ENCODE results near the gene PDK1. TPM values are rescaled to one million over a fixed set of nuclear protein-coding genes. Genes with fewer than 3 reads are reported as not detected.
A peak's percentile ranks its signal among the peaks of the same experiment; 100 is the strongest.

PDK1 gene
- total and polyA plus RNA-seq, 8 donors = 5.4 to 22.5 (median 12.1) TPM

GRCh38 chr2:172556284-172557033 is 569 bp downstream of the PDK1 start:
- DNase-seq (peak; percentile 55 to 92 (median 66)), ATAC-seq (peak; percentile 66)
- H3K9me3 ChIP-seq = no peaks in the 10 kb centered on the region
- H3K27me3 ChIP-seq = no peaks in the 10 kb centered on the region
- TF ChIP-seq, protein P1, sequence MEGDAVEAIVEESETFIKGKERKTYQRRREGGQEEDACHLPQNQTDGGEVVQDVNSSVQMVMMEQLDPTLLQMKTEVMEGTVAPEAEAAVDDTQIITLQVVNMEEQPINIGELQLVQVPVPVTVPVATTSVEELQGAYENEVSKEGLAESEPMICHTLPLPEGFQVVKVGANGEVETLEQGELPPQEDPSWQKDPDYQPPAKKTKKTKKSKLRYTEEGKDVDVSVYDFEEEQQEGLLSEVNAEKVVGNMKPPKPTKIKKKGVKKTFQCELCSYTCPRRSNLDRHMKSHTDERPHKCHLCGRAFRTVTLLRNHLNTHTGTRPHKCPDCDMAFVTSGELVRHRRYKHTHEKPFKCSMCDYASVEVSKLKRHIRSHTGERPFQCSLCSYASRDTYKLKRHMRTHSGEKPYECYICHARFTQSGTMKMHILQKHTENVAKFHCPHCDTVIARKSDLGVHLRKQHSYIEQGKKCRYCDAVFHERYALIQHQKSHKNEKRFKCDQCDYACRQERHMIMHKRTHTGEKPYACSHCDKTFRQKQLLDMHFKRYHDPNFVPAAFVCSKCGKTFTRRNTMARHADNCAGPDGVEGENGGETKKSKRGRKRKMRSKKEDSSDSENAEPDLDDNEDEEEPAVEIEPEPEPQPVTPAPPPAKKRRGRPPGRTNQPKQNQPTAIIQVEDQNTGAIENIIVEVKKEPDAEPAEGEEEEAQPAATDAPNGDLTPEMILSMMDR (IDR thresholded peaks at IDR 0.05) = no peak
- H3K36me3 ChIP-seq = peaks cover 0 to 15% of the 10 kb centered on the region in 2 donors
- peak overlapping the region; percentile 98 for H3K4me3 ChIP-seq
- peaks cover 0 to 24% of the 10 kb centered on the region in 2 donors for H3K4me1 ChIP-seq
- intact Hi-C loops (cut with DNase I) = no loop called here
- peak overlapping the region; percentile 91 to 94 for H3K27ac ChIP-seq

GRCh38 chr2:172558372-172558771 is 2.5 kb downstream of the PDK1 start:
- no peak for DNase-seq
- intact Hi-C loops (cut with DNase I) = no loop called here
- ATAC-seq = no peak
- H3K4me1 ChIP-seq = peaks cover 0 to 24% of the 10 kb centered on the region in 2 donors
- TF ChIP-seq, protein P1 (IDR thresholded peaks at IDR 0.05) = no peak
- no peaks in the 10 kb centered on the region for H3K27me3 ChIP-seq
- H3K27ac ChIP-seq = no peak overlapping the region
- no peaks in the 10 kb centered on the region for H3K9me3 ChIP-seq
- H3K4me3 ChIP-seq = no peak overlapping the region
- H3K36me3 ChIP-seq = peaks cover 0 to 15% of the 10 kb centered on the region in 2 donors

DNA sequence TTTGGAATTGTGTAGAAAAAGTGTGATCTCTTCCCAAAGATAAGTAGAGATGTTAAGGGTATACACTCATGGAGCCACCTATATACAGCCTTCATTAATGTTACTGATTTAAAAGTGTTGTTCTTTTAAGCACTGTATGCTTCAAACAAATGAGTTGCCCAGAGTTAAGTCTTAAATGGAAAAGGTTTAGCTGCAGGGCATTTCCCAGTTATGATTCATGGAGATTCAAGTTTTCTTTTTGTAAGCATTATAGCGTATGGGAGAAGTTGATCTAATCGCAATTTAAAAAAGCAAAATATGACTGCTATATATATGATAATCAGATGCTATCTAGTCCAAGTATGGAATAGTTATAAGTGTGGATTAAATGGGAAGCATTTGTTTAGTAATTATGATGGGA is 4.8 kb downstream of the PDK1 start:
- intact Hi-C loops (cut with DNase I) = no loop called here
- H3K4me3 ChIP-seq = no peak overlapping the region
- H3K4me1 ChIP-seq = peaks cover 0 to 15% of the 10 kb centered on the region in 2 donors
- H3K36me3 ChIP-seq = peaks cover 0 to 23% of the 10 kb centered on the region in 2 donors
- no peaks in the 10 kb centered on the region for H3K27me3 ChIP-seq
- DNase-seq (no peak), ATAC-seq (no peak)
- no peak overlapping the region for H3K27ac ChIP-seq
- no peaks in the 10 kb centered on the region for H3K9me3 ChIP-seq
- TF ChIP-seq, protein P1 (IDR thresholded peaks at IDR 0.05) = no peak

- intact Hi-C loops (cut with DNase I) = no loop called here
- TF ChIP-seq, protein P1 (IDR thresholded peaks at IDR 0.05) = no peak
- H3K4me3 ChIP-seq = no peak overlapping the region
These were observed 5.4 kb downstream of the PDK1 start for GRCh38 chr2:172561270-172561669.

DNA sequence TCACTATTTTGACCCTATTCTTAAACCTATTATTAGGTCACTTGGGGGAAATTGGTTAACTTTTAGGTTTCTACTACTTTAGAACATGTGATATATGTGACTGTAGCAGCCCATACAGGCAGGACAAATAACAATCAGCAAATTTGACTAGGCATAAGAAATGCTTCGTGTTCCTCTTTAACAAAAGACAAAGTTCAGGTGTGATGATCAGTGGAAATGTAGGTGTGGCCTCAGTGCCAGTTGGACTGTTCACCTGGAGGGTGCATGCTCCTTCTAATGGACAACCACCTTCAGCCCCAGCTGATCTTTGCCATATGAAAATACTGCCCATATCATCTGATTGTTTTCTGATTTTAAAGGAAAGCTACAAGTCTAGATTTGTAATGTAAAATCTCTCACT is 6.4 kb downstream of the PDK1 start:
- DNase-seq = no peak
- Histone ChIP-seq H3K27me3 (no peaks in the 10 kb centered on the region), H3K4me3 (no peak overlapping the region), H3K27ac (no peak overlapping the region), H3K9me3 (no peaks in the 10 kb centered on the region), H3K36me3 (peaks cover 0 to 29% of the 10 kb centered on the region in 2 donors), H3K4me1 (peaks cover 0 to 5% of the 10 kb centered on the region in 2 donors)
- TF ChIP-seq, protein P1 (IDR thresholded peaks at IDR 0.05) = no peak
- intact Hi-C loops (cut with DNase I) = no loop called here
- ATAC-seq = no peak

More at GRCh38 chr2:172561270-172561669, 5.4 kb downstream of the PDK1 start:
- ATAC-seq (no peak), DNase-seq (peak in 1 of 4 donors; percentile 8)
- no peaks in the 10 kb centered on the region for H3K27me3 ChIP-seq
- H3K9me3 ChIP-seq = no peaks in the 10 kb centered on the region
- peaks cover 0 to 28% of the 10 kb centered on the region in 2 donors for H3K36me3 ChIP-seq
- H3K27ac ChIP-seq = no peak overlapping the region
- H3K4me1 ChIP-seq = peaks cover 0 to 15% of the 10 kb centered on the region in 2 donors
